Diencephalon (tissue), 1 donor: ENCODE data around the gene DYRK3. TPM values are rescaled to one million over a fixed set of nuclear protein-coding genes. Genes with fewer than 3 reads are reported as not detected.

Experiments used
- total RNA-seq: library from RNA; depleted of rRNA; stranded (reverse); fragments of >200 nt; gene quantifications from one replicate; pipeline ENCODE4 v1.2.3, GENCODE V29; 2014

Gene DYRK3
- 18.0 TPM for total RNA-seq

DNA sequence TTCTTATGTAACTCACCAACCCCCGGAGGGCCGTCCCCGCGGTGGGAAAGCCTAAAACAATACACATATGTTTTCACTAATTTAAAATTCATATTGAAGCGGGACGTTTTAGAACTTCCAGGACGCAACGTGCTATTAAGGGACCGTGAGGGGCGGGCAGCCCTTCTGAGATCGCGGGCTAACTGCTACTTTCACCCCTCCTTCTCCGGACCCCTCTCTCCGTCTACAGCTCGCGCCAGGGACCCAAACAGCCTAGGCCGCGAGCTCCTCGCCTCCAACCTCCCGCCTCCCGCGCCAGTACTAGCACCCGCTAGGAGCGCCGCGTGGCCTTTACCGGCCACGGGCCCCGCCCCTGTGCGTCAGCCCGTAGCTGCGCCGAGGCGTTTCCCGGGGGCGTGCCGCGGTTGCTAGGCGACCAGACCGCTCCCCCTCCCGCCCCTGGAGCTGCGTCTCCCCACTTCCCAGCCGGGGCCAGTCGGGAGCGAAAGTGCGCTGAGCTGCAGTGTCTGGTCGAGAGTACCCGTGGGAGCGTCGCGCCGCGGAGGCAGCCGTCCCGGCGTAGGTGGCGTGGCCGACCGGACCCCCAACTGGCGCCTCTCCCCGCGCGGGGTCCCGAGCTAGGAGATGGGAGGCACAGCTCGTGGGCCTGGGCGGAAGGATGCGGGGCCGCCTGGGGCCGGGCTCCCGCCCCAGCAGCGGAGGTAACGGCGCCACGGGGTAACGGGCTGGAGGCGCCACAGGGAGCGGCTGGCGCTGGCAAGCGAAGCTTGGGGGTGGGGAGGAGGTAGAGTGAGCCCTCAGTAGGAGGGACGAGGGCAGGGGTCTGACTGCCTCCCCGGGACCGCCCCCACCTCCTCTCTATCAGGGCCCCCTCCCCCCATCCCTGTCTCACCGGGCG lies at the start of gene DYRK3:
Gene DYRK3 (plus strand): TSS at position 457 of the 898 bp plus-strand sequence. CDS start 168 bp downstream, at position 625.

GRCh38 chr1:206612129-206612876 lies 23.0 kb upstream of the DYRK3 start, which contains the start of gene EIF2D:
TSS of gene EIF2D (minus strand) at chr1:206612465. CDS start at chr1:206612342, 123 bp downstream.

GRCh38 chr1:206684478-206685333 lies 49.4 kb downstream of the DYRK3 start, which contains the start of gene MAPKAPK2:
TSS of gene MAPKAPK2 (plus strand) at chr1:206684905. CDS start at chr1:206685230, 325 bp downstream.

Other genes starting within 250 kb of the DYRK3 start
- 1.6 TPM for gene IKBKE, start 165.1 kb upstream of the DYRK3 start, total RNA-seq
- gene RASSF5, start 128.0 kb upstream of the DYRK3 start, total RNA-seq = 6.0 TPM
- 15.5 TPM for gene EIF2D, start 23.1 kb upstream of the DYRK3 start, total RNA-seq
- gene MAPKAPK2, start 49.4 kb downstream of the DYRK3 start, total RNA-seq = 10.1 TPM
- gene IL19, start 135.2 kb downstream of the DYRK3 start, total RNA-seq = not detected
- 0.46 TPM for gene IL10, start 137.0 kb downstream of the DYRK3 start, total RNA-seq
- not detected for gene IL20, start 230.1 kb downstream of the DYRK3 start, total RNA-seq